Activated B cell treated with CpG ODN at 0.5 μM for 24 hours (primary cell): ENCODE data around the gene SERPINB13. TPM values are rescaled to one million over a fixed set of nuclear protein-coding genes. Genes with fewer than 3 reads are reported as not detected.

Source experiments
- ATAC-seq: fragments of 200-7000 bp; cut with Tn5 transposase; one replicate; pipeline ENCODE4 v1.10.0; 2021; ENCODE audit warnings: low read depth, mild to moderate bottlenecking, moderate library complexity
- CTCF ChIA-PET: fragments of 350-600 bp; sonication (Branson Sonifier 250); formaldehyde crosslinking; loops from one replicate; lab custom pipeline; 2021; ENCODE audit warnings: antibody characterized with exemption; lab: Charles Lee
- POLR2A ChIA-PET: fragments of 350-600 bp; sonication (Branson Sonifier 250); formaldehyde crosslinking; loops from one replicate; lab custom pipeline; 2021; ENCODE audit warnings: antibody characterized with exemption; lab: Charles Lee
- DNase-seq: peaks from one replicate; pipeline ENCODE4 v3.0.0; 2022
- H3K27ac Mint-ChIP-seq: one replicate; pipeline ENCODE4 v1.8.0; 2020; ENCODE audit warnings: mixed read lengths
- H3K27me3 Mint-ChIP-seq: one replicate; pipeline ENCODE4 v1.8.0; 2021; ENCODE audit warnings: mixed read lengths
- H3K36me3 Mint-ChIP-seq: one replicate; pipeline ENCODE4 v1.8.0; 2021; ENCODE audit warnings: low read depth, mixed read lengths
- H3K4me1 Mint-ChIP-seq: one replicate; pipeline ENCODE4 v1.8.0; 2021; ENCODE audit warnings: mixed read lengths
- H3K4me3 Mint-ChIP-seq: one replicate; pipeline ENCODE4 v1.8.0; 2020; ENCODE audit warnings: mild to moderate bottlenecking, mixed read lengths
- H3K9me3 Mint-ChIP-seq: one replicate; pipeline ENCODE4 v1.8.0; 2020; ENCODE audit warnings: mixed read lengths
- intact Hi-C: fragments of 100-400 bp; cut with micrococcal nuclease; formaldehyde crosslinking; loops from one replicate; pipeline ENCODE4 v1.15.1; 2024
- total RNA-seq: library from RNA; stranded (reverse); gene quantifications from 2 replicates; pipeline ENCODE4 v1.2.3, GENCODE V29; 2022
- TF ChIP-seq, protein P1 (sequence below): fragments of 200-600 bp; IDR thresholded peaks from one replicate; pipeline ENCODE4 v1.8.0; 2022; ENCODE audit warnings: antibody characterized with exemption, mild to moderate bottlenecking

The SERPINB13 gene
- total RNA-seq, 1 donor from 2014 or later: not detected

DNA sequence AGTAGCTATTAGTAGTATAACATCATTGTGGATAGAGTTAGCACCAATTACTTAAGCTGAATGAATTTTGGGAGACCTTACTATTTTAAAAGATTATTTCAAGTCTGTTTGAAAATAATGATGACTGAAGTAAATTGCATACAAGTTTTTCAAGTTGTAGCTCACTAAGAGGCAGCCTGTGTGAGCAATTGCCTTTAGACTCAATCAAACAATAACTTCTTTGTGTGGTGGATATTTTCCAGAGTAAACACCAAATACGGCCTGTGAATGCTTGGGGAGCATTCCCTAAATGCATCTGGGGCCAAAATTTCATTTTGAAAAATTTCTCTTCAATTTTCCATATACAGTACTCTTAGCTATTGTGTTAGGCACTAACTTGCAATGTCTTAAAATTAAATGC, 37.1 kb upstream of the SERPINB13 start:
- H3K4me1 Mint-ChIP-seq: no peaks in the 10 kb centered on the region
- ChIA-PET CTCF (interaction anchor here (1.0 kb wide), 1 partner anchor 31 kb away, joined by 3 read pairs; no protein-coding TSS in a partner anchor), POLR2A (no interaction called here)
- intact Hi-C loops: no loop called here
- H3K4me3 Mint-ChIP-seq: no peak overlapping the region
- no peaks in the 10 kb centered on the region for H3K36me3 Mint-ChIP-seq
- H3K27me3 Mint-ChIP-seq: peaks cover 3% of the 10 kb centered on the region
- ATAC-seq: no peak
- H3K27ac Mint-ChIP-seq: no peak overlapping the region
- TF ChIP-seq, protein P1, sequence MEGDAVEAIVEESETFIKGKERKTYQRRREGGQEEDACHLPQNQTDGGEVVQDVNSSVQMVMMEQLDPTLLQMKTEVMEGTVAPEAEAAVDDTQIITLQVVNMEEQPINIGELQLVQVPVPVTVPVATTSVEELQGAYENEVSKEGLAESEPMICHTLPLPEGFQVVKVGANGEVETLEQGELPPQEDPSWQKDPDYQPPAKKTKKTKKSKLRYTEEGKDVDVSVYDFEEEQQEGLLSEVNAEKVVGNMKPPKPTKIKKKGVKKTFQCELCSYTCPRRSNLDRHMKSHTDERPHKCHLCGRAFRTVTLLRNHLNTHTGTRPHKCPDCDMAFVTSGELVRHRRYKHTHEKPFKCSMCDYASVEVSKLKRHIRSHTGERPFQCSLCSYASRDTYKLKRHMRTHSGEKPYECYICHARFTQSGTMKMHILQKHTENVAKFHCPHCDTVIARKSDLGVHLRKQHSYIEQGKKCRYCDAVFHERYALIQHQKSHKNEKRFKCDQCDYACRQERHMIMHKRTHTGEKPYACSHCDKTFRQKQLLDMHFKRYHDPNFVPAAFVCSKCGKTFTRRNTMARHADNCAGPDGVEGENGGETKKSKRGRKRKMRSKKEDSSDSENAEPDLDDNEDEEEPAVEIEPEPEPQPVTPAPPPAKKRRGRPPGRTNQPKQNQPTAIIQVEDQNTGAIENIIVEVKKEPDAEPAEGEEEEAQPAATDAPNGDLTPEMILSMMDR: no peak
- no peaks in the 10 kb centered on the region for H3K9me3 Mint-ChIP-seq
- DNase-seq: no peak

DNA sequence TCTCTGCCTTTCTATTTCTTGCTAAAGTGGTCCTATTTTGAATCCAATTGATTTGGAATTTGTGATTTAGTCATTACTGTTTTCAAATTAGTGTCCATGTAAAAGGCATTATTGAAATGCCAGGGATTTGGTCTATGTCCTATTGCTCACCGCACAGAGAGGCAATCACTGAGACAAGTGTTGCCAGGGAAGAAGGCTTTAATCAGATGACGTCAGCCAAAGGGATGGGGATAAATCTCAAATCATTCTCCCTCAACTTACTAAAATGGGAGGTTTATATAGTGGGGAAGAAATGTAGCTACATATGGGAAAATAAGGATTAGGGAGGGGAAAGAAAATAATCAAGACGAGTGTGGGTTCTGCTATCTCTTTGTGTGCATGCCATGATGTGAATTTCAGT, 35.4 kb upstream of the SERPINB13 start:
- Mint-ChIP-seq H3K4me3 (no peak overlapping the region), H3K4me1 (no peaks in the 10 kb centered on the region), H3K36me3 (no peaks in the 10 kb centered on the region), H3K27me3 (peaks cover 2% of the 10 kb centered on the region), H3K9me3 (no peaks in the 10 kb centered on the region), H3K27ac (no peak overlapping the region)
- POLR2A ChIA-PET: no interaction called here
- intact Hi-C loops: no loop called here
- ATAC-seq: no peak
- CTCF ChIA-PET: no interaction called here
- DNase-seq: no peak
- TF ChIP-seq, protein P1: no peak

- Mint-ChIP-seq H3K9me3 (no peaks in the 10 kb centered on the region), H3K4me3 (no peak overlapping the region), H3K36me3 (no peaks in the 10 kb centered on the region), H3K27me3 (peaks cover 2% of the 10 kb centered on the region), H3K27ac (no peak overlapping the region), H3K4me1 (no peaks in the 10 kb centered on the region)
- intact Hi-C loops: no loop called here
- CTCF ChIA-PET: no interaction called here
- ATAC-seq (no peak), DNase-seq (no peak)
- POLR2A ChIA-PET: no interaction called here
- TF ChIP-seq, protein P1: no peak
These were observed 34.6 kb upstream of the SERPINB13 start for GRCh38 chr18:63552581-63552980.

GRCh38 chr18:63553081-63553480, 34.1 kb upstream of the SERPINB13 start:
- Mint-ChIP-seq H3K36me3 (no peaks in the 10 kb centered on the region), H3K4me1 (no peaks in the 10 kb centered on the region), H3K27me3 (peaks cover 2% of the 10 kb centered on the region), H3K27ac (no peak overlapping the region), H3K9me3 (no peaks in the 10 kb centered on the region), H3K4me3 (no peak overlapping the region)
- POLR2A ChIA-PET: no interaction called here
- ATAC-seq (no peak), DNase-seq (no peak)
- intact Hi-C loops: no loop called here
- CTCF ChIA-PET: no interaction called here
- TF ChIP-seq, protein P1: no peak

GRCh38 chr18:63559567-63560491, 27.3 kb upstream of the SERPINB13 start:
- Mint-ChIP-seq H3K4me1 (peaks cover 12% of the 10 kb centered on the region), H3K4me3 (no peak overlapping the region), H3K36me3 (no peaks in the 10 kb centered on the region), H3K9me3 (no peaks in the 10 kb centered on the region), H3K27ac (no peak overlapping the region), H3K27me3 (peaks cover 2% of the 10 kb centered on the region)
- DNase-seq (no peak), ATAC-seq (no peak)
- TF ChIP-seq, protein P1: no peak
- ChIA-PET CTCF (no interaction called here), POLR2A (no interaction called here)
- intact Hi-C loops: no loop called here
